Uterus (tissue), 4 donors: ENCODE data around the gene POLD4. TPM values are rescaled to one million over a fixed set of nuclear protein-coding genes. Genes with fewer than 3 reads are reported as not detected.

ENCODE experiments used
- DNase-seq, 2 donors: peaks; one replicate each; pipeline ENCODE4 v3.0.0-alpha.2; 2019 to 2020
- H3K27ac ChIP-seq, 2 donors: fragments of 200-600 bp; sonication (generic); 1 replicate in 1 of 2; 2 replicates in 1 of 2; pipeline ENCODE4 v1.5.1; 2016 to 2018
- H3K27me3 ChIP-seq, 2 donors: fragments of 200-600 bp; sonication (generic); one replicate each; pipeline ENCODE4 v1.5.1; 2018 to 2019; ENCODE audit warnings: control low read depth in 1 of 2
- H3K36me3 ChIP-seq, 2 donors: fragments of 200-600 bp; sonication (generic); one replicate each; pipeline ENCODE4 v1.5.1; 2019; ENCODE audit warnings: control low read depth in 1 of 2
- H3K4me1 ChIP-seq, 2 donors: fragments of 200-600 bp; sonication (generic); one replicate each; pipeline ENCODE4 v1.5.1; 2018 to 2019; ENCODE audit warnings: control low read depth in 1 of 2
- H3K4me3 ChIP-seq, 2 donors: fragments of 200-600 bp; sonication (generic); 1 replicate in 1 of 2; 2 replicates in 1 of 2; pipeline ENCODE4 v1.5.1; 2018 to 2019; ENCODE audit warnings: mild to moderate bottlenecking in 1 of 2
- H3K9me3 ChIP-seq, 2 donors: fragments of 200-600 bp; sonication (generic); one replicate each; pipeline ENCODE4 v1.5.1; 2019; ENCODE audit warnings: control low read depth in 1 of 2
- POLR2A ChIP-seq, 2 donors: fragments of 450-650 bp; IDR thresholded peaks; one replicate each; pipeline ENCODE4 v1.6.1; 2016; ENCODE audit warnings: antibody characterized with exemption in 2 of 2, mild to moderate bottlenecking in 1 of 2, moderate library complexity in 1 of 2
- intact Hi-C: fragments of 100-400 bp; cut with DNase I; formaldehyde crosslinking; loops from one replicate; pipeline ENCODE4 v1.15.1; 2023; ENCODE audit warnings: low total_unique reads
- total RNA-seq, 4 donors: library from RNA; depleted of rRNA in 3 of 4; stranded (reverse); fragments of >200 nt in 3 of 4; gene quantifications; one replicate each; pipeline versions ENCODE4 v1.1.0 to v1.2.4, GENCODE V29; 2014 to 2023
- TF ChIP-seq, protein P1 (sequence below), 4 experiments: fragments of 200-600 bp in 2 of 4; fragments of 450-650 bp in 2 of 4; sonication (generic) in 2 of 4; IDR thresholded peaks; one replicate each; pipeline ENCODE4 v1.5.1; 2016 to 2019; ENCODE audit warnings: antibody characterized with exemption in 4 of 4, mild to moderate bottlenecking in 2 of 4, moderate library complexity in 1 of 4
- donor health status: DM: yes; HTN: yes; CAD: no.

POLD4 gene
- total RNA-seq, 4 donors from 2014 or later = 8.7 to 65.6 (median 31.3) TPM

DNA sequence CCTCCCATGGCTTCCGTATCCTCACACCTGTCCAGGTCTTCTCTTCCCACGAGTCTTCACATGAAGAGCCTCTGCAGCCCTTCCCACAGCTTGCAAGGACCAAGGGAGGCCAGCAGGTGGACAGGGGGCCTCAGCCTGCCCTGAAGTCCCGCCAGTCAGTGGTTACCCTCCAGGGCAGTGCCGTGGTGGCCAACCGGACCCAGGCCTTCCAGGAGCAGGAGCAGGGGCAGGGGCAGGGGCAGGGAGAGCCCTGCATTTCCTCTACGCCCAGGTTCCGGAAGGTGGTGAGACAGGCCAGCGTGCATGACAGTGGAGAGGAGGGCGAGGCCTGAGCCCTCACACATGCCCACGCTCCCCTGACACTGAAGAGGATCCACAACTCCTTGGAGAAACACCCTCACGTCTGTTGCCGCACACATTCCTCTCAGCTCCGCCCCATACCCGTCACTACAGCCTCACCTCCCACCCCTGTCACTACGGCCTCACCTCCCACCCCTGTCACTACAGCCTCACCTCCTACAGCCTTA, 41.7 kb downstream of the POLD4 start:
- intact Hi-C loops = no loop called here
- DNase-seq = no peak
- TF ChIP-seq POLR2A (IDR thresholded peaks at IDR 0.05) = no peak
- TF ChIP-seq, protein P1, sequence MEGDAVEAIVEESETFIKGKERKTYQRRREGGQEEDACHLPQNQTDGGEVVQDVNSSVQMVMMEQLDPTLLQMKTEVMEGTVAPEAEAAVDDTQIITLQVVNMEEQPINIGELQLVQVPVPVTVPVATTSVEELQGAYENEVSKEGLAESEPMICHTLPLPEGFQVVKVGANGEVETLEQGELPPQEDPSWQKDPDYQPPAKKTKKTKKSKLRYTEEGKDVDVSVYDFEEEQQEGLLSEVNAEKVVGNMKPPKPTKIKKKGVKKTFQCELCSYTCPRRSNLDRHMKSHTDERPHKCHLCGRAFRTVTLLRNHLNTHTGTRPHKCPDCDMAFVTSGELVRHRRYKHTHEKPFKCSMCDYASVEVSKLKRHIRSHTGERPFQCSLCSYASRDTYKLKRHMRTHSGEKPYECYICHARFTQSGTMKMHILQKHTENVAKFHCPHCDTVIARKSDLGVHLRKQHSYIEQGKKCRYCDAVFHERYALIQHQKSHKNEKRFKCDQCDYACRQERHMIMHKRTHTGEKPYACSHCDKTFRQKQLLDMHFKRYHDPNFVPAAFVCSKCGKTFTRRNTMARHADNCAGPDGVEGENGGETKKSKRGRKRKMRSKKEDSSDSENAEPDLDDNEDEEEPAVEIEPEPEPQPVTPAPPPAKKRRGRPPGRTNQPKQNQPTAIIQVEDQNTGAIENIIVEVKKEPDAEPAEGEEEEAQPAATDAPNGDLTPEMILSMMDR (IDR thresholded peaks at IDR 0.05) = no peak
- Histone ChIP-seq H3K9me3 (no peaks in the 10 kb centered on the region), H3K4me1 (no peaks in the 10 kb centered on the region), H3K27me3 (no peaks in the 10 kb centered on the region), H3K27ac (no peak overlapping the region), H3K36me3 (no peaks in the 10 kb centered on the region), H3K4me3 (no peak overlapping the region)

DNA sequence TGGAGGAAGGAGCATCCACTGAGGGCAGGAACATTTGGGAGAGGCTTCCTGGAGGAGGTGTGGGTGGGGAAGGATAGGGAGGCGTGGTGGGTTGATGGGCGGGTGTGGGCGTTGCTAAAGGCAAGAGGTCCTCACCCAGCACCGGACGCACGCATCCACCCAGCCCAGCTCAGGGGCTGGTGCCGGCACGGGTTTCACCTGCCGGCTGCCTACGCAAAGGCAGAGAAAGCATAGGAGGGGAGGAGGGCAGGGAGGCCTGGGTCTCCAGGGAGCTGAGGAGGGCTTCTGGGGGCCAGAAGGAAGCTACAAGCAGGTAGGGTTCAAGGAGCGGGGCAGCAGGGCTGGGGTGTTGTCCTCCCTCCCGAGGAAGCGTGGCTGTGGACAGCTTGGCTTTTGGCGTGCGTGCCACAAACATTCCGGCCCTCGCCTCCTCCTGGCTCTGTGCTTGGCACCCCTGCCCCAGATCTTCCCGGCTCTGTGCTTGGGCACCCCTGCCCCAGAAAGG, 42.2 kb downstream of the POLD4 start:
- no peaks in the 10 kb centered on the region for H3K4me1 ChIP-seq
- H3K36me3 ChIP-seq = no peaks in the 10 kb centered on the region
- intact Hi-C loops = no loop called here
- no peaks in the 10 kb centered on the region for H3K9me3 ChIP-seq
- no peak overlapping the region for H3K27ac ChIP-seq
- H3K4me3 ChIP-seq = no peak overlapping the region
- no peak for TF ChIP-seq POLR2A (IDR thresholded peaks at IDR 0.05)
- TF ChIP-seq, protein P1 (IDR thresholded peaks at IDR 0.05) = no peak
- no peak for DNase-seq
- H3K27me3 ChIP-seq = no peaks in the 10 kb centered on the region

DNA sequence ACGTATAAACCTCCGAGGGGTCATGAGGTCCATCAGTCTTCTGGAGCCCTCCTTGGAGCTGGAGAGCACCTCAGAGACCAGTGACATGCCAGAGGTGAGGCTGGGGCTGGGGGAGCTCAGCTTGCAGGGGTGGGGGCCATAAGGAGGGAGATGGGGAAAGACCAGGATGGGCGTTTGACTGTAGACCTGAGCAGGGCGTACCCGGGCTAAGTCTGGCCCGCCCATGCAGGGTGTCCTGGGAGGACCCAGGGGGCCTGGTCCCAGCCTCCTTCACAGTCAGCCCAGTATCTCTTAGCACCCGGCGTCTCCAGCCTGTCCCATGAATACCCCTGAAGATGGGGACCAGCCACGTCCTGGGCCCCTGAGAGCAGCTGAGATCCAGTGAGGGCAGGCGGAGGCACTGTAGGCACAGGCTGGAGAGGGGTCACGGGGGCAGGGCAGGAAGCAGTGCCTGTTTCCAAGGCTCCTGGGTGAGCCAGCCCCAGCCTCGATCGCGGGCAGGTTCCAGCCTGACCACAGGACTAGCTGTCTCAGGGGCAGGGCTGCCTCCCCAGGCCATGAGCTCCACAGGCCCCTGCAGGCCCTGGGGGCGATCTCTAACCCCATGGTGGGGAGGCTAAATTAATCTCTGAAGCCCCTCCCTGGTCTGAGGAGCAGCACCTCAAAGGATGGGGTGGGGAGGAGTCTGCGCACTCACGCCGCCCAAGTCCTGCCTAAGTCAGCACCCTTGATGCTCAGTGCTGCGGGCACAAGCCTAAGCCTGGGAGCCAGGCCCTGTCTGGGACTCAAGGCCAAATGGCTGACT, 42.9 kb downstream of the POLD4 start:
- intact Hi-C loops = no loop called here
- Histone ChIP-seq H3K27ac (no peak overlapping the region), H3K27me3 (no peaks in the 10 kb centered on the region), H3K4me3 (no peak overlapping the region), H3K4me1 (no peaks in the 10 kb centered on the region), H3K9me3 (no peaks in the 10 kb centered on the region), H3K36me3 (no peaks in the 10 kb centered on the region)
- DNase-seq = no peak
- no peak for TF ChIP-seq POLR2A (IDR thresholded peaks at IDR 0.05)
- TF ChIP-seq, protein P1 (IDR thresholded peaks at IDR 0.05) = no peak

DNA sequence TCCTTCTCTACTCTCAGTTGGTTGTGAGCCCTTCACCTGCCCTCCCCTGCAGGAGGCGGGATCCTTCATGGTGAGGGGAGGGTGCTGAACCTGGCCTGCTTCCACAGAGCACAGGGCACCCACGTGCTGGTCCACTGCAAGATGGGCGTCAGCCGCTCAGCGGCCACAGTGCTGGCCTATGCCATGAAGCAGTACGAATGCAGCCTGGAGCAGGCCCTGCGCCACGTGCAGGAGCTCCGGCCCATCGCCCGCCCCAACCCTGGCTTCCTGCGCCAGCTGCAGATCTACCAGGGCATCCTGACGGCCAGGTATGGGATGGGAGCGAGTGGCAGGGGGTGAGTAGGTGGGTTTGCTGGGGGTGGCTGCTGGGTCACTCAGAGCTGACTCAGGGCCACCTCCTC, 43.7 kb downstream of the POLD4 start:
- DNase-seq = no peak
- TF ChIP-seq, protein P1 (IDR thresholded peaks at IDR 0.05) = no peak
- TF ChIP-seq POLR2A (IDR thresholded peaks at IDR 0.05) = no peak
- intact Hi-C loops = no loop called here
- Histone ChIP-seq H3K4me3 (no peak overlapping the region), H3K4me1 (no peaks in the 10 kb centered on the region), H3K27ac (no peak overlapping the region), H3K36me3 (no peaks in the 10 kb centered on the region), H3K27me3 (no peaks in the 10 kb centered on the region), H3K9me3 (no peaks in the 10 kb centered on the region)

DNA sequence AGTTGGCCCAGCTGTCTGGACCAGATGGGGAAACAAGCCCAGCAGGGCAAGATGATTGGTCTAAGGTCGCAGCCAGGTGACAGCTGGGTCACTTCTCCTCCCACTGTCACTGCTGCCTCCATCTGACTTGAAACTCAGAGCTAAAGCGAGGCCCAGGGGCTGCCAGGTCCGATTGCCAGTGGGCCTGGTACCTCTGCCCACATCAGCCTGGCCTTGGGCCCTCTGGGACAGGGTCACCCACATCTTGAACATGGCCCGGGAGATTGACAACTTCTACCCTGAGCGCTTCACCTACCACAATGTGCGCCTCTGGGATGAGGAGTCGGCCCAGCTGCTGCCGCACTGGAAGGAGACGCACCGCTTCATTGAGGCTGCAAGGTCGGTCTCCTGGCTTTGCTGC, 44.2 kb downstream of the POLD4 start:
- no peak for DNase-seq
- TF ChIP-seq POLR2A (IDR thresholded peaks at IDR 0.05) = no peak
- TF ChIP-seq, protein P1 (IDR thresholded peaks at IDR 0.05) = no peak
- Histone ChIP-seq H3K4me3 (no peak overlapping the region), H3K4me1 (no peaks in the 10 kb centered on the region), H3K9me3 (no peaks in the 10 kb centered on the region), H3K36me3 (no peaks in the 10 kb centered on the region), H3K27me3 (no peaks in the 10 kb centered on the region), H3K27ac (no peak overlapping the region)
- intact Hi-C loops = no loop called here
